ENCODE measurements around the gene SF3B5.
"Not testable (repeated sequence)": the region's sequence is repeated elsewhere in the genome, so short reads cannot be mapped to it uniquely, and the experiment has no call there.

Gene SF3B5

GRCh38 chr6:144104488-144104887 lies 9.1 kb upstream of the SF3B5 start:
- no peak for DNase-seq (ENCODE audit: insufficient read length)
- TF ChIP-seq POLR2AphosphoS5 (IDR thresholded peaks at IDR 0.05; ENCODE audit: low read depth, low read length) (no peak), TAF1 (IDR thresholded peaks at IDR 0.05; ENCODE audit: borderline replicate concordance, low read depth, low read length) (no peak), POLR2A (IDR thresholded peaks at IDR 0.05; ENCODE audit: low read depth, low read length) (no peak)
- FAIRE-seq: no peak

- TF ChIP-seq TAF1 (IDR thresholded peaks at IDR 0.05; ENCODE audit: borderline replicate concordance, low read depth, low read length) (no peak), POLR2AphosphoS5 (IDR thresholded peaks at IDR 0.05; ENCODE audit: low read depth, low read length) (no peak), POLR2A (IDR thresholded peaks at IDR 0.05; ENCODE audit: low read depth, low read length) (no peak)
- no peak for FAIRE-seq
- no peak for DNase-seq (ENCODE audit: insufficient read length)
These were observed 7.7 kb upstream of the SF3B5 start for GRCh38 chr6:144103026-144103563.

GRCh38 chr6:144098993-144099392 lies 3.6 kb upstream of the SF3B5 start:
- DNase-seq (ENCODE audit: insufficient read length) (no peak), FAIRE-seq (no peak)
- TF ChIP-seq TAF1 (IDR thresholded peaks at IDR 0.05; ENCODE audit: borderline replicate concordance, low read depth, low read length) (no peak), POLR2A (IDR thresholded peaks at IDR 0.05; ENCODE audit: low read depth, low read length) (no peak), POLR2AphosphoS5 (IDR thresholded peaks at IDR 0.05; ENCODE audit: low read depth, low read length) (no peak)

GRCh38 chr6:144094731-144095133 lies 641 bp downstream of the SF3B5 start:
- no peak for TF ChIP-seq POLR2A (IDR thresholded peaks at IDR 0.05; ENCODE audit: low read depth, low read length)
- TF ChIP-seq POLR2AphosphoS5 (IDR thresholded peaks at IDR 0.05; ENCODE audit: low read depth, low read length): no peak
- no peak for TF ChIP-seq TAF1 (IDR thresholded peaks at IDR 0.05; ENCODE audit: borderline replicate concordance, low read depth, low read length)
- DNase-seq (ENCODE audit: insufficient read length): no peak
- FAIRE-seq: no peak

- DNase-seq (ENCODE audit: insufficient read length): no peak
- TF ChIP-seq POLR2AphosphoS5 (IDR thresholded peaks at IDR 0.05; ENCODE audit: low read depth, low read length): no peak
- TF ChIP-seq POLR2A (IDR thresholded peaks at IDR 0.05; ENCODE audit: low read depth, low read length): no peak
- TF ChIP-seq TAF1 (IDR thresholded peaks at IDR 0.05; ENCODE audit: borderline replicate concordance, low read depth, low read length): no peak
- FAIRE-seq: no peak
These were observed 1.7 kb downstream of the SF3B5 start for GRCh38 chr6:144093658-144094057.

GRCh38 chr6:144093236-144093635 lies 2.1 kb downstream of the SF3B5 start:
- FAIRE-seq (no peak), DNase-seq (ENCODE audit: insufficient read length) (no peak)
- TF ChIP-seq POLR2A (IDR thresholded peaks at IDR 0.05; ENCODE audit: low read depth, low read length) (no peak), POLR2AphosphoS5 (IDR thresholded peaks at IDR 0.05; ENCODE audit: low read depth, low read length) (no peak), TAF1 (IDR thresholded peaks at IDR 0.05; ENCODE audit: borderline replicate concordance, low read depth, low read length) (no peak)

GRCh38 chr6:144090384-144090783 lies 5.0 kb downstream of the SF3B5 start:
- TF ChIP-seq POLR2AphosphoS5 (IDR thresholded peaks at IDR 0.05; ENCODE audit: low read depth, low read length) (no peak), POLR2A (IDR thresholded peaks at IDR 0.05; ENCODE audit: low read depth, low read length) (no peak), TAF1 (IDR thresholded peaks at IDR 0.05; ENCODE audit: borderline replicate concordance, low read depth, low read length) (no peak)
- DNase-seq (ENCODE audit: insufficient read length) (no peak), FAIRE-seq (no peak)

GRCh38 chr6:144087789-144088426 lies 7.5 kb downstream of the SF3B5 start:
- TF ChIP-seq POLR2AphosphoS5 (IDR thresholded peaks at IDR 0.05; ENCODE audit: low read depth, low read length): no peak
- TF ChIP-seq TAF1 (IDR thresholded peaks at IDR 0.05; ENCODE audit: borderline replicate concordance, low read depth, low read length): no peak
- no peak for TF ChIP-seq POLR2A (IDR thresholded peaks at IDR 0.05; ENCODE audit: low read depth, low read length)
- DNase-seq (ENCODE audit: insufficient read length) (no peak), FAIRE-seq (peak; percentile 82)

GRCh38 chr6:144086959-144087358 lies 8.4 kb downstream of the SF3B5 start:
- TF ChIP-seq POLR2A (IDR thresholded peaks at IDR 0.05; ENCODE audit: low read depth, low read length) (no peak), TAF1 (IDR thresholded peaks at IDR 0.05; ENCODE audit: borderline replicate concordance, low read depth, low read length) (no peak), POLR2AphosphoS5 (IDR thresholded peaks at IDR 0.05; ENCODE audit: low read depth, low read length) (no peak)
- DNase-seq (ENCODE audit: insufficient read length) (no peak), FAIRE-seq (no peak)

- TF ChIP-seq TAF1 (IDR thresholded peaks at IDR 0.05; ENCODE audit: borderline replicate concordance, low read depth, low read length) (no peak), POLR2AphosphoS5 (IDR thresholded peaks at IDR 0.05; ENCODE audit: low read depth, low read length) (no peak), POLR2A (IDR thresholded peaks at IDR 0.05; ENCODE audit: low read depth, low read length) (no peak)
- no peak for DNase-seq (ENCODE audit: insufficient read length)
- FAIRE-seq: peak; percentile 75
These were observed 12.2 kb downstream of the SF3B5 start for GRCh38 chr6:144083172-144083571.

- DNase-seq (ENCODE audit: insufficient read length); FAIRE-seq: not testable (repeated sequence)
These were observed 13.0 kb downstream of the SF3B5 start for GRCh38 chr6:144082412-144082811.

GRCh38 chr6:144077871-144078270 lies 17.5 kb downstream of the SF3B5 start:
- FAIRE-seq: no peak

More at GRCh38 chr6:144077871-144078270, 17.5 kb downstream of the SF3B5 start:
- TF ChIP-seq POLR2A (IDR thresholded peaks at IDR 0.05; ENCODE audit: low read depth, low read length) (no peak), POLR2AphosphoS5 (IDR thresholded peaks at IDR 0.05; ENCODE audit: low read depth, low read length) (no peak), TAF1 (IDR thresholded peaks at IDR 0.05; ENCODE audit: borderline replicate concordance, low read depth, low read length) (no peak)
- DNase-seq (ENCODE audit: insufficient read length): no peak

All from GM12892 (cell line).